Fibroblast of mammary gland (primary cell): ENCODE results near the gene DIO1.

Experiments
- DNase-seq: peaks from one replicate; pipeline ENCODE4 v3.0.0-alpha.2; 2010; ENCODE audit warnings: low read depth
- H3K4me3 ChIP-seq: 2 replicates; pipeline ENCODE4 v1.5.1; 2011; ENCODE audit warnings: low read depth, mild to moderate bottlenecking, low read length, moderate library complexity; ENCODE audit not compliant: control insufficient read depth
- CTCF ChIP-seq: conservative IDR thresholded peaks from 2 replicates; pipeline ENCODE4 v1.5.1; 2011; ENCODE audit warnings: low read depth, low read length, inconsistent platforms; ENCODE audit not compliant: control insufficient read depth, insufficient read depth

The DIO1 gene

GRCh38 chr1:53945433-53946251 lies 51.7 kb downstream of the DIO1 start, which contains the start of gene IFT25:
IFT25 (minus strand) TSS chr1:53945699; CDS start chr1:53940082, 5,617 bp downstream.
- H3K4me3 ChIP-seq: peak within 1 kb of the TSS; percentile 84
- no peak for TF ChIP-seq CTCF
- peak; percentile 92 for DNase-seq

GRCh38 chr1:53946252-53947171 lies 52.5 kb downstream of the DIO1 start, which contains the start of gene LRRC42:
LRRC42 (plus strand) TSS chr1:53946350; CDS start chr1:53952000, 5,650 bp downstream.
- H3K4me3 ChIP-seq: peak within 1 kb of the TSS; percentile 84
- no peak for TF ChIP-seq CTCF
- DNase-seq: no peak

GRCh38 chr1:53947172-53947907 lies 53.4 kb downstream of the DIO1 start:
- no peak for DNase-seq
- H3K4me3 ChIP-seq: peak overlapping the region; percentile 57
- TF ChIP-seq CTCF: no peak

- DNase-seq: peak; percentile 39
- H3K4me3 ChIP-seq: no peak overlapping the region
- no peak for TF ChIP-seq CTCF
Observed at GRCh38 chr1:53948291-53948690, 54.3 kb downstream of the DIO1 start.

GRCh38 chr1:53949023-53949990 lies 55.3 kb downstream of the DIO1 start:
- peak; percentile 58 for DNase-seq
- peak; percentile 70 for TF ChIP-seq CTCF
- H3K4me3 ChIP-seq: no peak overlapping the region
